PC-9 (cell line): ENCODE measurements around the gene AAR2.

Experiments
- EZH2 ChIP-seq: fragments of 200-600 bp; sonication (generic); IDR thresholded peaks from 2 replicates; pipeline ENCODE4 v1.8.0; 2017; ENCODE audit warnings: antibody characterized with exemption, low read depth
- TF ChIP-seq, protein P1 (sequence below): fragments of 200-600 bp; sonication (generic); conservative IDR thresholded peaks from 2 replicates; pipeline ENCODE4 v1.6.1; 2017; ENCODE audit warnings: mixed run types, antibody characterized with exemption, mild to moderate bottlenecking, moderate library complexity

DNA sequence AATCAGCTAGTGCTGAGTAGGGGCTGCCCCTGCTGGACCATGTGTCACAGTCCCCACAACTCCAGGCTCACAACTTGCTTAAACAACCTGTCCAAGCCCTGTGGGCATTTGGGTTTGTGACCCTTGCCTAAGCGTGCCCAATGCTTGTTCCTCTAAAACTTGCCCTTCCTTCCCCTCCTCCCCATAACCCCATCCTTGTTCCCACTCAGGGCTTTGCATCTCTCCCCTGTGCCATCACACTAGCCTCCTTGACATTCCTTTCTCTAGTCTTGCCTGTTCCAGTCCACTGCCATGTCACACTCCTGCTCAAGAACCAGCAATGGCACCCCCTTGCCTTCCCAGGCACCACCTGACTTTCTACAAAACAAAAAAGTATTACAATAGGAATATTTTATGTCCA is 67.6 kb downstream of the AAR2 start:
- TF ChIP-seq, protein P1, sequence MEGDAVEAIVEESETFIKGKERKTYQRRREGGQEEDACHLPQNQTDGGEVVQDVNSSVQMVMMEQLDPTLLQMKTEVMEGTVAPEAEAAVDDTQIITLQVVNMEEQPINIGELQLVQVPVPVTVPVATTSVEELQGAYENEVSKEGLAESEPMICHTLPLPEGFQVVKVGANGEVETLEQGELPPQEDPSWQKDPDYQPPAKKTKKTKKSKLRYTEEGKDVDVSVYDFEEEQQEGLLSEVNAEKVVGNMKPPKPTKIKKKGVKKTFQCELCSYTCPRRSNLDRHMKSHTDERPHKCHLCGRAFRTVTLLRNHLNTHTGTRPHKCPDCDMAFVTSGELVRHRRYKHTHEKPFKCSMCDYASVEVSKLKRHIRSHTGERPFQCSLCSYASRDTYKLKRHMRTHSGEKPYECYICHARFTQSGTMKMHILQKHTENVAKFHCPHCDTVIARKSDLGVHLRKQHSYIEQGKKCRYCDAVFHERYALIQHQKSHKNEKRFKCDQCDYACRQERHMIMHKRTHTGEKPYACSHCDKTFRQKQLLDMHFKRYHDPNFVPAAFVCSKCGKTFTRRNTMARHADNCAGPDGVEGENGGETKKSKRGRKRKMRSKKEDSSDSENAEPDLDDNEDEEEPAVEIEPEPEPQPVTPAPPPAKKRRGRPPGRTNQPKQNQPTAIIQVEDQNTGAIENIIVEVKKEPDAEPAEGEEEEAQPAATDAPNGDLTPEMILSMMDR = no peak
- no peak for TF ChIP-seq EZH2
